Brain microvascular endothelial cell (primary cell): ENCODE measurements around the gene ZNRF3.
A peak's percentile ranks its signal among the peaks of the same experiment; 100 is the strongest.

Experiments used
- DNase-seq: peaks from one replicate; pipeline ENCODE4 v3.0.0-alpha.2; 2020
- H3K27ac ChIP-seq: fragments of 250-450 bp; sonication (Bioruptor Pico); 2 replicates; pipeline ENCODE4 v1.5.1; 2020; ENCODE audit warnings: mild to moderate bottlenecking, moderate library complexity
- H3K27me3 ChIP-seq: fragments of 250-450 bp; sonication (Bioruptor Pico); replicated peaks from 2 replicates; pipeline ENCODE4 v1.5.1; 2020; ENCODE audit warnings: mild to moderate bottlenecking
- H3K36me3 ChIP-seq: fragments of 250-450 bp; sonication (Bioruptor Pico); replicated peaks from 2 replicates; pipeline ENCODE4 v1.5.1; 2020; ENCODE audit warnings: mild to moderate bottlenecking
- H3K4me3 ChIP-seq: 2 replicates; pipeline ENCODE4 v1.5.1; 2011; ENCODE audit warnings: low read depth, mild to moderate bottlenecking, control low read depth, low read length, moderate library complexity
- CTCF ChIP-seq: IDR thresholded peaks from 2 replicates; pipeline ENCODE4 v1.5.1; 2011; ENCODE audit warnings: low read depth, mild to moderate bottlenecking, moderate library complexity, low read length, control low read depth, inconsistent platforms; ENCODE audit errors: missing control alignments
- in situ Hi-C: cut with HindIII; loops from 2 replicates; pipeline ENCODE4 v1.10.0; 2017; ENCODE audit warnings: low sequenced_read_pairs, low pct_ligation_motif_present

ZNRF3 gene

GRCh38 chr22:28935140-28935539 is 51.8 kb downstream of the ZNRF3 start:
- Histone ChIP-seq H3K27ac (no peak overlapping the region), H3K4me3 (no peak overlapping the region), H3K27me3 (no peaks in the 10 kb centered on the region), H3K36me3 (no peaks in the 10 kb centered on the region)
- in situ Hi-C loops, result no loop called here
- TF ChIP-seq CTCF, result no peak
- no peak for DNase-seq

- no peak for DNase-seq
- no peak overlapping the region for H3K27ac ChIP-seq
- in situ Hi-C loops, result no loop called here
- H3K4me3 ChIP-seq, result no peak overlapping the region
- H3K36me3 ChIP-seq, result no peaks in the 10 kb centered on the region
- peak; percentile 57 for TF ChIP-seq CTCF
- no peaks in the 10 kb centered on the region for H3K27me3 ChIP-seq
Measured at GRCh38 chr22:28935713-28936112, 52.3 kb downstream of the ZNRF3 start.

GRCh38 chr22:28936200-28936599 is 52.8 kb downstream of the ZNRF3 start:
- Histone ChIP-seq H3K36me3 (no peaks in the 10 kb centered on the region), H3K27ac (no peak overlapping the region), H3K27me3 (no peaks in the 10 kb centered on the region), H3K4me3 (no peak overlapping the region)
- DNase-seq, result no peak
- in situ Hi-C loops, result no loop called here
- TF ChIP-seq CTCF, result no peak

- Histone ChIP-seq H3K27me3 (no peaks in the 10 kb centered on the region), H3K36me3 (no peaks in the 10 kb centered on the region), H3K4me3 (no peak overlapping the region), H3K27ac (no peak overlapping the region)
- in situ Hi-C loops, result no loop called here
- DNase-seq, result no peak
- TF ChIP-seq CTCF, result no peak
Measured at GRCh38 chr22:28937206-28938025, 54.0 kb downstream of the ZNRF3 start.

GRCh38 chr22:28938286-28938833 is 55.0 kb downstream of the ZNRF3 start:
- Histone ChIP-seq H3K36me3 (no peaks in the 10 kb centered on the region), H3K27me3 (no peaks in the 10 kb centered on the region), H3K27ac (no peak overlapping the region), H3K4me3 (no peak overlapping the region)
- TF ChIP-seq CTCF, result no peak
- in situ Hi-C loops, result no loop called here
- DNase-seq, result no peak
